ENCODE data around the gene TMEM119. TPM values are rescaled to one million over a fixed set of nuclear protein-coding genes. Genes with fewer than 3 reads are reported as not detected.
A peak's percentile ranks its signal among the peaks of the same experiment; 100 is the strongest.

Gene TMEM119
- total and polyA plus RNA-seq, 9 of the 15 experiments (the other 6 are each of a cell fraction or from before 2014, with no cell fraction given) = 0.18 TPM; not detected in 8

- TF ChIP-seq, protein P1, sequence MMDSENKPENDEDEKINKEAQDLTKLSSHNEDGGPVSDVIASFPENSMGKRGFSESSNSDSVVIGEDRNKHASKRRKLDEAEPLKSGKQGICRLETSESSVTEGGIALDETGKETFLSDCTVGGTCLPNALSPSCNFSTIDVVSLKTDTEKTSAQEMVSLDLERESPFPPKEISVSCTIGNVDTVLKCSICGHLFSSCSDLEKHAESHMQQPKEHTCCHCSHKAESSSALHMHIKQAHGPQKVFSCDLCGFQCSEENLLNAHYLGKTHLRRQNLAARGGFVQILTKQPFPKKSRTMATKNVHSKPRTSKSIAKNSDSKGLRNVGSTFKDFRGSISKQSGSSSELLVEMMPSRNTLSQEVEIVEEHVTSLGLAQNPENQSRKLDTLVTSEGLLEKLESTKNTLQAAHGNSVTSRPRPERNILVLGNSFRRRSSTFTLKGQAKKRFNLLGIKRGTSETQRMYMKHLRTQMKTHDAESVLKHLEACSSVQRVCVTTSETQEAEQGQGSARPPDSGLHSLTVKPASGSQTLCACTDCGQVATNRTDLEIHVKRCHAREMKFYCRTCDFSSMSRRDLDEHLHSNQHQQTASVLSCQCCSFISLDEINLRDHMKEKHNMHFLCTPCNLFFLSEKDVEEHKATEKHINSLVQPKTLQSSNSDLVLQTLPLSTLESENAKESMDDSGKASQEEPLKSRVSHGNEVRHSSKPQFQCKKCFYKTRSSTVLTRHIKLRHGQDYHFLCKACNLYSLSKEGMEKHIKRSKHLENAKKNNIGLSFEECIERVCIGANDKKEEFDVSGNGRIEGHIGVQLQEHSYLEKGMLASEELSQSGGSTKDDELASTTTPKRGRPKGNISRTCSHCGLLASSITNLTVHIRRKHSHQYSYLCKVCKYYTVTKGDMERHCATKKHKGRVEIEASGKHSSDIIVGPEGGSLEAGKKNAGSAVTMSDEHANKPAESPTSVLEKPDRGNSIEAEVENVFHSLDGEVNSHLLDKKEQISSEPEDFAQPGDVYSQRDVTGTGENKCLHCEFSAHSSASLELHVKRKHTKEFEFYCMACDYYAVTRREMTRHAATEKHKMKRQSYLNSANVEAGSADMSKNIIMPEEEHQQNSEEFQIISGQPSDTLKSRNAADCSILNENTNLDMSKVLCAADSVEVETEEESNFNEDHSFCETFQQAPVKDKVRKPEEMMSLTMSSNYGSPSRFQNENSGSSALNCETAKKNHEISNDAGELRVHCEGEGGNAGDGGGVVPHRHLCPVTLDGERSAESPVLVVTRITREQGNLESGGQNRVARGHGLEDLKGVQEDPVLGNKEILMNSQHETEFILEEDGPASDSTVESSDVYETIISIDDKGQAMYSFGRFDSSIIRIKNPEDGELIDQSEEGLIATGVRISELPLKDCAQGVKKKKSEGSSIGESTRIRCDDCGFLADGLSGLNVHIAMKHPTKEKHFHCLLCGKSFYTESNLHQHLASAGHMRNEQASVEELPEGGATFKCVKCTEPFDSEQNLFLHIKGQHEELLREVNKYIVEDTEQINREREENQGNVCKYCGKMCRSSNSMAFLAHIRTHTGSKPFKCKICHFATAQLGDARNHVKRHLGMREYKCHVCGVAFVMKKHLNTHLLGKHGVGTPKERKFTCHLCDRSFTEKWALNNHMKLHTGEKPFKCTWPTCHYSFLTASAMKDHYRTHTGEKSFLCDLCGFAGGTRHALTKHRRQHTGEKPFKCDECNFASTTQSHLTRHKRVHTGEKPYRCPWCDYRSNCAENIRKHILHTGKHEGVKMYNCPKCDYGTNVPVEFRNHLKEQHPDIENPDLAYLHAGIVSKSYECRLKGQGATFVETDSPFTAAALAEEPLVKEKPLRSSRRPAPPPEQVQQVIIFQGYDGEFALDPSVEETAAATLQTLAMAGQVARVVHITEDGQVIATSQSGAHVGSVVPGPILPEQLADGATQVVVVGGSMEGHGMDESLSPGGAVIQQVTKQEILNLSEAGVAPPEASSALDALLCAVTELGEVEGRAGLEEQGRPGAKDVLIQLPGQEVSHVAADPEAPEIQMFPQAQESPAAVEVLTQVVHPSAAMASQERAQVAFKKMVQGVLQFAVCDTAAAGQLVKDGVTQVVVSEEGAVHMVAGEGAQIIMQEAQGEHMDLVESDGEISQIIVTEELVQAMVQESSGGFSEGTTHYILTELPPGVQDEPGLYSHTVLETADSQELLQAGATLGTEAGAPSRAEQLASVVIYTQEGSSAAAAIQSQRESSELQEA (IDR thresholded peaks at IDR 0.05; ENCODE audit: low read depth) = 0 out of 2 replicates have a peak, but pooled peaks have one; percentile 14
- no peak for TF ChIP-seq PCBP1 (IDR thresholded peaks at IDR 0.05; ENCODE audit: low read depth, low read length, poor library complexity, severe bottlenecking)
- 0 out of 2 replicates have a peak, but pooled peaks have one; percentile 9 for TF ChIP-seq EGR1 (conservative IDR thresholded peaks at IDR 0.05)
- TF ChIP-seq NCOR1 (IDR thresholded peaks at IDR 0.05) = no peak
- TF ChIP-seq MEIS2 (IDR thresholded peaks at IDR 0.05; ENCODE audit: partially characterized antibody) = peak; percentile 56
- TF ChIP-seq NUFIP1 (IDR thresholded peaks at IDR 0.05; ENCODE audit: partially characterized antibody) = peak; percentile 96
- no peak for TF ChIP-seq PTTG1 (tag; IDR thresholded peaks at IDR 0.05; ENCODE audit: low read depth)
- 0 out of 4 replicates have a peak, but pooled peaks of 1 of the 2 experiments have one; percentile 11 for TF ChIP-seq MLLT1 (IDR thresholded peaks at IDR 0.05)
- TF ChIP-seq ZKSCAN3 (CRISPR knock-in tag; IDR thresholded peaks at IDR 0.05) = no peak
- 0 out of 2 replicates have a peak, but pooled peaks have one; percentile 19 for TF ChIP-seq FOXP4 (CRISPR knock-in tag; IDR thresholded peaks at IDR 0.05; ENCODE audit: borderline replicate concordance)
- peak; percentile 88 for TF ChIP-seq HLTF (IDR thresholded peaks at IDR 0.05)
- peak; percentile 42 to 75; a peak in 3 of 4 replicates for TF ChIP-seq TRIM24 (IDR thresholded peaks at IDR 0.05)
- peak; percentile 37; the same call in 1 of the 2 replicates for TF ChIP-seq TSC22D4 (tag; IDR thresholded peaks at IDR 0.05)
- peak; percentile 60; the same call in 1 of the 2 replicates for TF ChIP-seq ZBTB1 (CRISPR knock-in tag; IDR thresholded peaks at IDR 0.05; ENCODE audit: borderline replicate concordance, low read depth)
- no peak for TF ChIP-seq ERF (CRISPR knock-in tag; IDR thresholded peaks at IDR 0.05)
- TF ChIP-seq, protein P2, sequence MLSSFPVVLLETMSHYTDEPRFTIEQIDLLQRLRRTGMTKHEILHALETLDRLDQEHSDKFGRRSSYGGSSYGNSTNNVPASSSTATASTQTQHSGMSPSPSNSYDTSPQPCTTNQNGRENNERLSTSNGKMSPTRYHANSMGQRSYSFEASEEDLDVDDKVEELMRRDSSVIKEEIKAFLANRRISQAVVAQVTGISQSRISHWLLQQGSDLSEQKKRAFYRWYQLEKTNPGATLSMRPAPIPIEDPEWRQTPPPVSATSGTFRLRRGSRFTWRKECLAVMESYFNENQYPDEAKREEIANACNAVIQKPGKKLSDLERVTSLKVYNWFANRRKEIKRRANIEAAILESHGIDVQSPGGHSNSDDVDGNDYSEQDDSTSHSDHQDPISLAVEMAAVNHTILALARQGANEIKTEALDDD (IDR thresholded peaks at IDR 0.05) = peak; percentile 99
These were observed 8.0 kb upstream of the TMEM119 start (continued) for GRCh38 chr12:108605690-108606406.
